Measurements from ENCODE around the gene ITGB1BP1.

DNA sequence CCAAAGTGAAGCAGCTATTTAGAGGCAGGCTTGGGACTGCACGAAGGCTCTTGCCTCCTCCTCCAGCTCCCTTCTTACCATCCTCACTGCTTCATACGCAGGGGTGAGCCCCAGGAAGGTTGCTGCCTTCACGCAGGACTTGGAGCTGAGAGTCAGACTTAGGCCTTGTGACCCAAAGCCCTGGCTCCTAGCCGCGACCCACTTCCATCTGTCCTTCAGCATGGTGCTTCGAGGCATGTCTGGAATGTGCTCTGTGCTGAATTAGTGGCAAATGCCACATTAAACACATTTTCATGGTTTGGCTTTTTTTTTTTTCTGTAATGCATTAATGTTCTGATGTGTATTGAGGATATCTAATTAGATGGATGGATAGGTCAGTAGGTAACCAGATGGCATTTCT lies 37.5 kb downstream of the ITGB1BP1 start:
- TF ChIP-seq, protein P1, sequence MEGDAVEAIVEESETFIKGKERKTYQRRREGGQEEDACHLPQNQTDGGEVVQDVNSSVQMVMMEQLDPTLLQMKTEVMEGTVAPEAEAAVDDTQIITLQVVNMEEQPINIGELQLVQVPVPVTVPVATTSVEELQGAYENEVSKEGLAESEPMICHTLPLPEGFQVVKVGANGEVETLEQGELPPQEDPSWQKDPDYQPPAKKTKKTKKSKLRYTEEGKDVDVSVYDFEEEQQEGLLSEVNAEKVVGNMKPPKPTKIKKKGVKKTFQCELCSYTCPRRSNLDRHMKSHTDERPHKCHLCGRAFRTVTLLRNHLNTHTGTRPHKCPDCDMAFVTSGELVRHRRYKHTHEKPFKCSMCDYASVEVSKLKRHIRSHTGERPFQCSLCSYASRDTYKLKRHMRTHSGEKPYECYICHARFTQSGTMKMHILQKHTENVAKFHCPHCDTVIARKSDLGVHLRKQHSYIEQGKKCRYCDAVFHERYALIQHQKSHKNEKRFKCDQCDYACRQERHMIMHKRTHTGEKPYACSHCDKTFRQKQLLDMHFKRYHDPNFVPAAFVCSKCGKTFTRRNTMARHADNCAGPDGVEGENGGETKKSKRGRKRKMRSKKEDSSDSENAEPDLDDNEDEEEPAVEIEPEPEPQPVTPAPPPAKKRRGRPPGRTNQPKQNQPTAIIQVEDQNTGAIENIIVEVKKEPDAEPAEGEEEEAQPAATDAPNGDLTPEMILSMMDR (IDR thresholded peaks at IDR 0.05): no peak
- TF ChIP-seq POLR2A (IDR thresholded peaks at IDR 0.05): no peak
